Fibroblast of lung (primary cell): ENCODE measurements around the gene TTF1. TPM values are rescaled to one million over a fixed set of nuclear protein-coding genes. Genes with fewer than 3 reads are reported as not detected.

Source experiments
- DNase-seq, 2 donors: peaks; one replicate each; pipeline versions ENCODE4 v3.0.0 to v3.0.0-alpha.2; 2010; ENCODE audit warnings: low read depth in 2 of 2
- H2AFZ ChIP-seq: 2 replicates; pipeline ENCODE4 v1.5.1; 2012; ENCODE audit warnings: low read length, control low read depth, inconsistent platforms
- H3K27ac ChIP-seq: 2 replicates; pipeline ENCODE4 v1.5.1; 2011; ENCODE audit warnings: low read length, control low read depth; ENCODE audit not compliant: insufficient read depth
- H3K27me3 ChIP-seq: 2 replicates; pipeline ENCODE4 v1.5.1; 2011; ENCODE audit warnings: mild to moderate bottlenecking, low read length; ENCODE audit not compliant: control insufficient read depth, insufficient read depth
- H3K36me3 ChIP-seq: 2 replicates; pipeline ENCODE4 v1.5.1; 2011; ENCODE audit warnings: low read length; ENCODE audit not compliant: control insufficient read depth, insufficient read depth
- H3K4me1 ChIP-seq: 2 replicates; pipeline ENCODE4 v1.5.1; 2011; ENCODE audit warnings: low read length; ENCODE audit not compliant: control insufficient read depth, insufficient read depth; ENCODE audit errors: extremely low read depth
- H3K4me2 ChIP-seq: 2 replicates; pipeline ENCODE4 v1.5.1; 2011; ENCODE audit warnings: low read length, control low read depth; ENCODE audit not compliant: insufficient read depth; ENCODE audit errors: extremely low read depth
- H3K4me3 ChIP-seq, 4 experiments: fragments of 200-600 bp in 1 of 4; sonication (generic) in 1 of 4; replicated peaks in 1 of 4; 2 replicates each; pipeline ENCODE4 v1.5.1; 2011 to 2016; ENCODE audit warnings: low read length in 4 of 4, low read depth in 3 of 4, mild to moderate bottlenecking in 3 of 4, control low read depth in 2 of 4, inconsistent platforms in 1 of 4, mixed read lengths in 1 of 4; ENCODE audit not compliant: insufficient read depth in 1 of 4; ENCODE audit errors: control extremely low read depth in 1 of 4
- H3K79me2 ChIP-seq: 2 replicates; pipeline ENCODE4 v1.5.1; 2012; ENCODE audit warnings: mild to moderate bottlenecking, low read length, inconsistent platforms; ENCODE audit not compliant: control insufficient read depth, insufficient read depth
- H3K9ac ChIP-seq: 2 replicates; pipeline ENCODE4 v1.5.1; 2011; ENCODE audit warnings: mild to moderate bottlenecking, low read length, control low read depth; ENCODE audit not compliant: insufficient read depth
- H3K9me3 ChIP-seq: 2 replicates; pipeline ENCODE4 v1.5.1; 2012; ENCODE audit warnings: low read depth, low read length; ENCODE audit not compliant: control insufficient read depth, insufficient read depth
- H4K20me1 ChIP-seq: 2 replicates; pipeline ENCODE4 v1.5.1; 2011; ENCODE audit warnings: low read length; ENCODE audit not compliant: control insufficient read depth, insufficient read depth; ENCODE audit errors: extremely low read depth
- CTCF ChIP-seq, 2 donors: IDR thresholded peaks in 1 of 2; conservative IDR thresholded peaks in 1 of 2; 1 replicate in 1 of 2; 2 replicates in 1 of 2; pipeline ENCODE4 v1.5.1; 2011 to 2012; ENCODE audit warnings: low read length in 2 of 2, control low read depth in 1 of 2, inconsistent platforms in 1 of 2, low read depth in 1 of 2, mild to moderate bottlenecking in 1 of 2
- EZH2 ChIP-seq: IDR thresholded peaks from 2 replicates; pipeline ENCODE4 v1.5.1; 2012; ENCODE audit warnings: low read length, control low read depth, mild to moderate bottlenecking; ENCODE audit errors: missing control alignments
- polyA plus RNA-seq, 2 donors: library from polyadenylated mRNA; depleted of rRNA in 1 of 2; stranded (reverse) in 1 of 2; unstranded in 1 of 2; fragments of >200 nt; gene quantifications; 2 replicates each; pipeline ENCODE4 v1.2.1, GENCODE V29; 2011 to 2012; ENCODE audit warnings: missing spikeins in 1 of 2
- total RNA-seq: library from RNA; depleted of rRNA; stranded (reverse); fragments of >200 nt; gene quantifications from 2 replicates; pipeline ENCODE4 v1.2.1, GENCODE V29; 2014

Gene TTF1
- total and polyA plus RNA-seq, 2 donors (not counting 1 experiment from before 2014, with no cell fraction given) = 6.9 to 11.6 TPM

- no peak overlapping the region for H3K4me2 ChIP-seq
- H3K27me3 ChIP-seq = no peaks in the 10 kb centered on the region
- peak overlapping the region; percentile 37 for H2AFZ ChIP-seq
- H3K36me3 ChIP-seq = peaks cover 6% of the 10 kb centered on the region
- no peak overlapping the region for H3K27ac ChIP-seq
- H3K9ac ChIP-seq = no peak overlapping the region
- no peak for DNase-seq
- no peak for TF ChIP-seq CTCF (conservative IDR thresholded peaks at IDR 0.05 in 1 of 2, IDR thresholded peaks at IDR 0.05 in 1 of 2; ENCODE audit: low read depth in 1 of 2, low read length in 2 of 2)
- TF ChIP-seq EZH2 = no peak
- H3K4me1 ChIP-seq = no peaks in the 10 kb centered on the region
- H3K9me3 ChIP-seq = no peaks in the 10 kb centered on the region
- no peaks in the 10 kb centered on the region for H4K20me1 ChIP-seq
- H3K79me2 ChIP-seq = no peaks in the 10 kb centered on the region
- no peak overlapping the region for H3K4me3 ChIP-seq
Observed at GRCh38 chr9:132372177-132373095, 34.2 kb downstream of the TTF1 start.

- no peaks in the 10 kb centered on the region for H3K4me1 ChIP-seq
- H3K27me3 ChIP-seq = no peaks in the 10 kb centered on the region
- H3K4me3 ChIP-seq = no peak overlapping the region
- H3K9me3 ChIP-seq = no peaks in the 10 kb centered on the region
- no peak for DNase-seq
- no peaks in the 10 kb centered on the region for H4K20me1 ChIP-seq
- no peaks in the 10 kb centered on the region for H3K79me2 ChIP-seq
- TF ChIP-seq CTCF (conservative IDR thresholded peaks at IDR 0.05 in 1 of 2, IDR thresholded peaks at IDR 0.05 in 1 of 2; ENCODE audit: low read depth in 1 of 2, low read length in 2 of 2) = no peak
- TF ChIP-seq EZH2 = no peak
- H3K4me2 ChIP-seq = no peak overlapping the region
- no peak overlapping the region for H3K27ac ChIP-seq
- no peaks in the 10 kb centered on the region for H3K36me3 ChIP-seq
- H2AFZ ChIP-seq = no peak overlapping the region
- no peak overlapping the region for H3K9ac ChIP-seq
Observed at GRCh38 chr9:132370592-132370991, 36.0 kb downstream of the TTF1 start.

GRCh38 chr9:132369421-132369820, 37.2 kb downstream of the TTF1 start:
- Histone ChIP-seq H3K4me1 (no peaks in the 10 kb centered on the region), H3K79me2 (no peaks in the 10 kb centered on the region), H3K9me3 (no peaks in the 10 kb centered on the region), H4K20me1 (no peaks in the 10 kb centered on the region), H3K36me3 (no peaks in the 10 kb centered on the region), H3K4me2 (no peak overlapping the region), H2AFZ (no peak overlapping the region), H3K27me3 (no peaks in the 10 kb centered on the region), H3K4me3 (no peak overlapping the region), H3K27ac (no peak overlapping the region), H3K9ac (no peak overlapping the region)
- DNase-seq = no peak
- TF ChIP-seq CTCF (conservative IDR thresholded peaks at IDR 0.05 in 1 of 2, IDR thresholded peaks at IDR 0.05 in 1 of 2; ENCODE audit: low read depth in 1 of 2, low read length in 2 of 2) = no peak
- no peak for TF ChIP-seq EZH2
